Stimulated activated CD4-positive, alpha-beta T cell treated with anti-CD3 and anti-CD28 coated beads, Interleukin-15, amount 100 ng/mL, for 1 hour (primary cell): ENCODE results near the gene NSG2.
"Not testable (repeated sequence)": the region's sequence is repeated elsewhere in the genome, so short reads cannot be mapped to it uniquely, and the experiment has no call there.

Experiments
- DNase-seq, 2 donors: peaks; one replicate each; pipeline ENCODE4 v3.0.0-alpha.2; 2020; ENCODE audit warnings: low read depth in 1 of 2, low spot score in 1 of 2

The NSG2 gene

GRCh38 chr5:174101195-174101730 lies 55.8 kb downstream of the NSG2 start:
- DNase-seq: no peak

GRCh38 chr5:174102574-174102973 lies 57.1 kb downstream of the NSG2 start:
- not testable (repeated sequence) for DNase-seq

GRCh38 chr5:174106997-174107655 lies 61.6 kb downstream of the NSG2 start:
- no peak for DNase-seq

- DNase-seq: no peak
Measured at GRCh38 chr5:174108745-174109144, 63.2 kb downstream of the NSG2 start.

GRCh38 chr5:174109698-174110260 lies 64.3 kb downstream of the NSG2 start:
- DNase-seq: no peak

- no peak for DNase-seq
Measured at GRCh38 chr5:174110310-174110709, 64.8 kb downstream of the NSG2 start.

- no peak for DNase-seq
Measured at GRCh38 chr5:174111287-174111973, 65.9 kb downstream of the NSG2 start.

GRCh38 chr5:174115226-174115625 lies 69.7 kb downstream of the NSG2 start:
- no peak for DNase-seq

GRCh38 chr5:174118823-174119467 lies 73.4 kb downstream of the NSG2 start:
- no peak for DNase-seq

- no peak for DNase-seq
Measured at GRCh38 chr5:174119468-174119881, 74.0 kb downstream of the NSG2 start.

GRCh38 chr5:174120401-174121005 lies 75.0 kb downstream of the NSG2 start:
- DNase-seq: no peak

GRCh38 chr5:174134545-174134944 lies 89.0 kb downstream of the NSG2 start:
- DNase-seq: no peak

GRCh38 chr5:174139623-174140022 lies 94.1 kb downstream of the NSG2 start:
- DNase-seq: no peak

- no peak for DNase-seq
Measured at GRCh38 chr5:174140452-174141020, 95.0 kb downstream of the NSG2 start.

GRCh38 chr5:174141398-174141797 lies 95.9 kb downstream of the NSG2 start:
- DNase-seq: no peak

GRCh38 chr5:174145091-174145490 lies 99.6 kb downstream of the NSG2 start:
- no peak for DNase-seq

GRCh38 chr5:174145821-174146220 lies 100.3 kb downstream of the NSG2 start:
- DNase-seq: no peak

- no peak for DNase-seq
Measured at GRCh38 chr5:174146556-174146955, 101.0 kb downstream of the NSG2 start.

GRCh38 chr5:174147012-174147411 lies 101.5 kb downstream of the NSG2 start:
- not testable (repeated sequence) for DNase-seq

- no peak for DNase-seq
Measured at GRCh38 chr5:174147551-174147950, 102.0 kb downstream of the NSG2 start.

GRCh38 chr5:174148721-174149120 lies 103.2 kb downstream of the NSG2 start:
- DNase-seq: no peak
